ENCODE measurements around the gene STX4.

STX4 gene

GRCh38 chr16:31084584-31085302, 51.4 kb downstream of the STX4 start:
- DNase-seq (ENCODE audit: low spot score) = no peak

- no peak for DNase-seq (ENCODE audit: low spot score)
Measured at GRCh38 chr16:31085411-31085810, 52.1 kb downstream of the STX4 start.

GRCh38 chr16:31085873-31086628, 52.7 kb downstream of the STX4 start:
- no peak for DNase-seq (ENCODE audit: low spot score)

- no peak for DNase-seq (ENCODE audit: low spot score)
Measured at GRCh38 chr16:31086629-31086906, 53.2 kb downstream of the STX4 start.

GRCh38 chr16:31087481-31087880, 54.1 kb downstream of the STX4 start:
- DNase-seq (ENCODE audit: low spot score) = no peak

GRCh38 chr16:31087971-31088370, 54.6 kb downstream of the STX4 start:
- DNase-seq (ENCODE audit: low spot score) = no peak

- no peak for DNase-seq (ENCODE audit: low spot score)
Measured at GRCh38 chr16:31088459-31089183, 55.3 kb downstream of the STX4 start, which contains the start of gene PRSS53. Gene PRSS53 (minus strand): TSS chr16:31088943. CDS start chr16:31088809, 134 bp downstream.

- no peak for DNase-seq (ENCODE audit: low spot score)
Measured at GRCh38 chr16:31089199-31089598, 55.8 kb downstream of the STX4 start.
